Right atrium auricular region (tissue), 2 donors: ENCODE results near the gene CD27. TPM values are rescaled to one million over a fixed set of nuclear protein-coding genes. Genes with fewer than 3 reads are reported as not detected.
"Not testable (repeated sequence)": the region's sequence is repeated elsewhere in the genome, so short reads cannot be mapped to it uniquely, and the experiment has no call there.

ENCODE experiments used
- DNase-seq: peaks from one replicate; pipeline ENCODE4 v3.0.0-alpha.2; 2019; ENCODE audit warnings: low spot score
- H3K27ac ChIP-seq, 2 donors: fragments of 200-600 bp; sonication (generic); 1 replicate in 1 of 2; 2 replicates in 1 of 2; pipeline ENCODE4 v1.5.1; 2016 to 2019
- H3K27me3 ChIP-seq, 2 donors: fragments of 200-600 bp; sonication (generic); one replicate each; pipeline versions ENCODE4 v1.5.1 to v1.6.0; 2017 to 2019
- H3K36me3 ChIP-seq: fragments of 200-600 bp; sonication (generic); one replicate; pipeline ENCODE4 v1.5.1; 2016
- H3K4me1 ChIP-seq, 2 donors: fragments of 200-600 bp; sonication (generic); one replicate each; pipeline versions ENCODE4 v1.5.1 to v1.6.0; 2017 to 2019
- H3K4me3 ChIP-seq, 2 donors: fragments of 200-600 bp; sonication (generic); 1 replicate in 1 of 2; 2 replicates in 1 of 2; pipeline ENCODE4 v1.5.1; 2017 to 2019; ENCODE audit warnings: mild to moderate bottlenecking in 1 of 2, moderate library complexity in 1 of 2
- H3K9me3 ChIP-seq, 2 donors: fragments of 200-600 bp; sonication (generic); one replicate each; pipeline ENCODE4 v1.5.1; 2019
- CTCF ChIP-seq, 2 donors: fragments of 200-600 bp; sonication (generic); IDR thresholded peaks; one replicate each; pipeline ENCODE4 v1.5.1; 2019; ENCODE audit warnings: antibody characterized with exemption in 2 of 2
- total RNA-seq, 2 donors: library from RNA; depleted of rRNA; stranded (reverse); fragments of >200 nt; gene quantifications; one replicate each; pipeline ENCODE4 v1.1.0, GENCODE V29; 2016

CD27 gene
- total RNA-seq, 2 donors from 2014 or later: 1.1 TPM; not detected in 1

- H3K4me1 ChIP-seq: peaks cover 0 to 8% of the 10 kb centered on the region in 2 donors
- H3K36me3 ChIP-seq: no peaks in the 10 kb centered on the region
- no peaks in the 10 kb centered on the region for H3K9me3 ChIP-seq
- no peak for DNase-seq
- H3K27ac ChIP-seq: no peak overlapping the region
- no peak overlapping the region for H3K4me3 ChIP-seq
- no peak for TF ChIP-seq CTCF (IDR thresholded peaks at IDR 0.05)
- no peaks in the 10 kb centered on the region for H3K27me3 ChIP-seq
Observed at GRCh38 chr12:6424008-6424347, 20.8 kb upstream of the CD27 start.

GRCh38 chr12:6424866-6425265 is 19.9 kb upstream of the CD27 start:
- H3K4me1 ChIP-seq: peaks cover 0 to 9% of the 10 kb centered on the region in 2 donors
- TF ChIP-seq CTCF (IDR thresholded peaks at IDR 0.05): no peak
- no peak overlapping the region for H3K27ac ChIP-seq
- H3K9me3 ChIP-seq: no peaks in the 10 kb centered on the region
- no peaks in the 10 kb centered on the region for H3K27me3 ChIP-seq
- no peak for DNase-seq
- H3K36me3 ChIP-seq: no peaks in the 10 kb centered on the region
- no peak overlapping the region for H3K4me3 ChIP-seq

- TF ChIP-seq CTCF (IDR thresholded peaks at IDR 0.05): no peak
- no peak for DNase-seq
- H3K9me3 ChIP-seq: no peaks in the 10 kb centered on the region
- H3K4me3 ChIP-seq: no peak overlapping the region
- H3K27me3 ChIP-seq: no peaks in the 10 kb centered on the region
- H3K27ac ChIP-seq: no peak overlapping the region
- no peaks in the 10 kb centered on the region for H3K36me3 ChIP-seq
- peaks cover 0 to 18% of the 10 kb centered on the region in 2 donors for H3K4me1 ChIP-seq
Observed at GRCh38 chr12:6425590-6426531, 18.9 kb upstream of the CD27 start.

- Histone ChIP-seq H3K4me1 (peaks cover 0 to 25% of the 10 kb centered on the region in 2 donors), H3K27me3 (no peaks in the 10 kb centered on the region), H3K27ac (no peak overlapping the region), H3K36me3 (no peaks in the 10 kb centered on the region), H3K4me3 (no peak overlapping the region), H3K9me3 (no peaks in the 10 kb centered on the region)
- no peak for TF ChIP-seq CTCF (IDR thresholded peaks at IDR 0.05)
- DNase-seq: no peak
Observed at GRCh38 chr12:6426882-6427671, 17.7 kb upstream of the CD27 start.

GRCh38 chr12:6427796-6428195 is 17.0 kb upstream of the CD27 start:
- not testable (repeated sequence) for H3K27me3 ChIP-seq, H3K27ac ChIP-seq, DNase-seq

GRCh38 chr12:6428326-6428725 is 16.4 kb upstream of the CD27 start:
- no peak for DNase-seq

More at GRCh38 chr12:6427796-6428195, 17.0 kb upstream of the CD27 start:
- not testable (repeated sequence) for H3K36me3 ChIP-seq, H3K4me3 ChIP-seq, H3K9me3 ChIP-seq
- peaks cover 0 to 25% of the 10 kb centered on the region in 2 donors for H3K4me1 ChIP-seq

More at GRCh38 chr12:6428326-6428725, 16.4 kb upstream of the CD27 start:
- Histone ChIP-seq H3K4me1 (peaks cover 0 to 25% of the 10 kb centered on the region in 2 donors), H3K27ac (no peak overlapping the region), H3K36me3 (no peaks in the 10 kb centered on the region), H3K9me3 (no peaks in the 10 kb centered on the region), H3K4me3 (no peak overlapping the region), H3K27me3 (no peaks in the 10 kb centered on the region)
- TF ChIP-seq CTCF (IDR thresholded peaks at IDR 0.05): no peak
